HepG2 (cell line): ENCODE measurements around the gene LCN12. TPM values are rescaled to one million over a fixed set of nuclear protein-coding genes. Genes with fewer than 3 reads are reported as not detected.

Experiments
- CBX5 ChIP-seq: sonication (generic); formaldehyde crosslinking; IDR thresholded peaks from 2 replicates; pipeline ENCODE4 v1.4.0; 2020; ENCODE audit warnings: missing genetic modification reagents, borderline replicate concordance
- CCDC6 ChIP-seq: sonication (generic); formaldehyde crosslinking; IDR thresholded peaks from 2 replicates; pipeline ENCODE4 v1.8.1; 2022; ENCODE audit warnings: mild to moderate bottlenecking, missing genetic modification reagents, moderate library complexity
- RFX3 ChIP-seq: IDR thresholded peaks from 2 replicates; pipeline ENCODE4 v1.6.1; 2016; ENCODE audit warnings: missing biosample characterization, missing genetic modification reagents
- SP140L ChIP-seq: sonication (generic); formaldehyde crosslinking; IDR thresholded peaks from 2 replicates; pipeline ENCODE4 v1.4.0; 2020; ENCODE audit warnings: missing genetic modification reagents, borderline replicate concordance
- SP4 ChIP-seq: sonication (generic); formaldehyde crosslinking; IDR thresholded peaks from 2 replicates; pipeline ENCODE4 v1.8.1; 2023; ENCODE audit warnings: mild to moderate bottlenecking, missing genetic modification reagents
- TEAD2 ChIP-seq: sonication (generic); formaldehyde crosslinking; IDR thresholded peaks from 2 replicates; pipeline ENCODE4 v1.9.0; 2021; ENCODE audit warnings: missing genetic modification reagents
- XBP1 ChIP-seq: sonication (generic); formaldehyde crosslinking; IDR thresholded peaks from 2 replicates; pipeline ENCODE4 v1.5.0; 2020; ENCODE audit warnings: missing genetic modification reagents
- ZNF160 ChIP-seq: sonication (generic); formaldehyde crosslinking; IDR thresholded peaks from 2 replicates; pipeline ENCODE4 v1.8.0; 2022; ENCODE audit warnings: mild to moderate bottlenecking, inconsistent platforms, missing genetic modification reagents
- ZNF17 ChIP-seq: sonication (generic); formaldehyde crosslinking; IDR thresholded peaks from 2 replicates; pipeline ENCODE4 v1.5.0; 2020; ENCODE audit warnings: mild to moderate bottlenecking, missing genetic modification reagents
- ZSCAN21 ChIP-seq: sonication (generic); formaldehyde crosslinking; IDR thresholded peaks from 2 replicates; pipeline ENCODE4 v1.8.0; 2022; ENCODE audit warnings: mild to moderate bottlenecking, missing genetic modification reagents, moderate library complexity, borderline replicate concordance
- polyA plus RNA-seq, 8 experiments: library from polyadenylated mRNA; depleted of rRNA in 3 of 8; stranded (reverse) in 7 of 8; unstranded in 1 of 8; fragments of >200 nt; fragmentation: Illumina TruSeq in 4 of 8; extraction: Trizol in 4 of 8; gene quantifications; 2 replicates each; pipeline versions ENCODE4 v1.2.1 to v1.2.3, GENCODE V29; 2011 to 2016; ENCODE audit warnings: low read depth in 4 of 8, missing spikeins in 1 of 8, mixed read lengths in 1 of 8; ENCODE audit not compliant: insufficient read depth in 1 of 8
- total RNA-seq, 5 experiments: library from RNA; depleted of rRNA; stranded (reverse); fragments of >200 nt; fragmentation: Illumina TruSeq; extraction: Trizol; gene quantifications; 2 replicates each; pipeline ENCODE4 v1.2.3, GENCODE V29; 2016; ENCODE audit warnings: low read depth in 1 of 5
- TF ChIP-seq, protein P1 (sequence below), 2 experiments: sonication (generic) in 1 of 2; formaldehyde crosslinking in 1 of 2; IDR thresholded peaks; 2 replicates each; pipeline versions ENCODE4 v1.4.0 to v1.6.1; 2016 to 2020; ENCODE audit warnings: borderline replicate concordance in 1 of 2, low read depth in 1 of 2, mild to moderate bottlenecking in 1 of 2, missing genetic modification reagents in 1 of 2
- TF ChIP-seq, protein P2 (sequence below): sonication (generic); formaldehyde crosslinking; IDR thresholded peaks from 2 replicates; pipeline ENCODE4 v1.4.0; 2020; ENCODE audit warnings: missing genetic modification reagents
- TF ChIP-seq, protein P3 (sequence below): sonication (generic); formaldehyde crosslinking; IDR thresholded peaks from 2 replicates; pipeline ENCODE4 v1.8.0; 2022; ENCODE audit warnings: low read depth, missing genetic modification reagents
- TF ChIP-seq, protein P4 (sequence below): sonication (generic); formaldehyde crosslinking; IDR thresholded peaks from 2 replicates; pipeline ENCODE4 v1.4.0; 2020; ENCODE audit warnings: missing genetic modification reagents; ENCODE audit errors: not compliant biosample characterization
- TF ChIP-seq, protein P5 (sequence below): sonication (generic); formaldehyde crosslinking; IDR thresholded peaks from 2 replicates; pipeline ENCODE4 v1.9.0; 2021; ENCODE audit warnings: missing genetic modification reagents, borderline replicate concordance

LCN12 gene
- total and polyA plus RNA-seq, 2 of the 13 experiments (the other 11 are each of a cell fraction or from before 2014, with no cell fraction given) = 3.4 to 6.9 TPM

DNA sequence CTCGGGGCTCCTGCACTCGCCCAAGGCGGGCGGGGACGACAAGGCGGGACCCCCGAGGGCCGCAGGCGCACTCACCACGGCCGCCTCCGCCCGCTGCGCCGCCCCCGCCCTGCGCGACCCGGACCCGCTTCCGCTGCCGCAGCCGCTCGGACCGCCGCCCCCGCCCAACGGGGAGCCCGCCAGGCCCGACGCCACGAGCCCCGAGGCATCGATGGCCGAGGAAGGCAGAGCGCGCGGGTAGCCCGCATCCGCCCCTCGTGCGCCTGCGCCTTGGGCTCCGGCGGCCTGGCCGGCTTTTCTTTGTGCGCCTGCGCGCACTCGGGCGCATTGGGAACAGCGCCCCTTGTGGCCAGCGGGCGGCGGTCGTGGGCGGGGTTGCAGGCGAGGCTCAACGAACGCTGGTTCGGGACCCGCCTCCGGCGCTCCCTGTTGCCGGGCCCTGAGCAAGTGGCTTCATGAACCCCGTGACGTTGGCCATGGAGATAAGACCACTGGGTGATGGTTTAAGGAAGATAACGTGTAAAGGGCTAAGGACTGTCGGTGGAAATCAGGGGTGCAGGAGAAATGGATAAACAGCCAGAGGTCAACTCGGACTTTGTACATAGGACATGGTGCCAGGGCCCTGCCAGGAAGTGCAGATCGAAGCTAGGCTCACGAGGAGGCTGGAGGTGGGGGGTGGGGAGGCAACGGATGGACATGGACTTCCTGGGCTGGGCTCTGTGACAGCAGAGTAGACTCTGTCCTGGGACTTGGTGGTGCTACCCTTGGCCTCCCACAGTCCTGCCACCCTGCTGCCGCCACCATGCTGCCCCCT, 7.3 kb upstream of the LCN12 start, which contains the start of the genes C8G and FBXW5 (continued):
- TF ChIP-seq, protein P1, sequence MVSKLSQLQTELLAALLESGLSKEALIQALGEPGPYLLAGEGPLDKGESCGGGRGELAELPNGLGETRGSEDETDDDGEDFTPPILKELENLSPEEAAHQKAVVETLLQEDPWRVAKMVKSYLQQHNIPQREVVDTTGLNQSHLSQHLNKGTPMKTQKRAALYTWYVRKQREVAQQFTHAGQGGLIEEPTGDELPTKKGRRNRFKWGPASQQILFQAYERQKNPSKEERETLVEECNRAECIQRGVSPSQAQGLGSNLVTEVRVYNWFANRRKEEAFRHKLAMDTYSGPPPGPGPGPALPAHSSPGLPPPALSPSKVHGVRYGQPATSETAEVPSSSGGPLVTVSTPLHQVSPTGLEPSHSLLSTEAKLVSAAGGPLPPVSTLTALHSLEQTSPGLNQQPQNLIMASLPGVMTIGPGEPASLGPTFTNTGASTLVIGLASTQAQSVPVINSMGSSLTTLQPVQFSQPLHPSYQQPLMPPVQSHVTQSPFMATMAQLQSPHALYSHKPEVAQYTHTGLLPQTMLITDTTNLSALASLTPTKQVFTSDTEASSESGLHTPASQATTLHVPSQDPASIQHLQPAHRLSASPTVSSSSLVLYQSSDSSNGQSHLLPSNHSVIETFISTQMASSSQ (IDR thresholded peaks at IDR 0.05; ENCODE audit: low read depth) = no peak
- TF ChIP-seq, protein P1 (CRISPR knock-in tag; IDR thresholded peaks at IDR 0.05; ENCODE audit: borderline replicate concordance) = no peak; the same call in 1 of the 2 replicates
- TF ChIP-seq, protein P2, sequence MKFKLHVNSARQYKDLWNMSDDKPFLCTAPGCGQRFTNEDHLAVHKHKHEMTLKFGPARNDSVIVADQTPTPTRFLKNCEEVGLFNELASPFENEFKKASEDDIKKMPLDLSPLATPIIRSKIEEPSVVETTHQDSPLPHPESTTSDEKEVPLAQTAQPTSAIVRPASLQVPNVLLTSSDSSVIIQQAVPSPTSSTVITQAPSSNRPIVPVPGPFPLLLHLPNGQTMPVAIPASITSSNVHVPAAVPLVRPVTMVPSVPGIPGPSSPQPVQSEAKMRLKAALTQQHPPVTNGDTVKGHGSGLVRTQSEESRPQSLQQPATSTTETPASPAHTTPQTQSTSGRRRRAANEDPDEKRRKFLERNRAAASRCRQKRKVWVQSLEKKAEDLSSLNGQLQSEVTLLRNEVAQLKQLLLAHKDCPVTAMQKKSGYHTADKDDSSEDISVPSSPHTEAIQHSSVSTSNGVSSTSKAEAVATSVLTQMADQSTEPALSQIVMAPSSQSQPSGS (CRISPR knock-in tag) = 0 out of 2 replicates have a peak, but pooled peaks have one; percentile 58
- TF ChIP-seq ZNF17 (CRISPR knock-in tag) = no peak
- TF ChIP-seq ZSCAN21 (CRISPR knock-in tag) = no peak
- TF ChIP-seq, protein P3, sequence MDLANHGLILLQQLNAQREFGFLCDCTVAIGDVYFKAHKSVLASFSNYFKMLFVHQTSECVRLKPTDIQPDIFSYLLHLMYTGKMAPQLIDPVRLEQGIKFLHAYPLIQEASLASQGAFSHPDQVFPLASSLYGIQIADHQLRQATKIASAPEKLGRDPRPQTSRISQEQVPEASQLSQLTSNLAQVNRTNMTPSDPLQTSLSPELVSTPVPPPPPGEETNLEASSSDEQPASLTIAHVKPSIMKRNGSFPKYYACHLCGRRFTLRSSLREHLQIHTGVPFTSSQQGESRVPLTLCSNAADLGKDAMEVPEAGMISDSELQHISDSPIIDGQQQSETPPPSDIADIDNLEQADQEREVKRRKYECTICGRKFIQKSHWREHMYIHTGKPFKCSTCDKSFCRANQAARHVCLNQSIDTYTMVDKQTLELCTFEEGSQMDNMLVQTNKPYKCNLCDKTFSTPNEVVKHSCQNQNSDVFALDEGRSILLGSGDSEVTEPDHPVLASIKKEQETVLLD (CRISPR knock-in tag) = peak; percentile 97
- TF ChIP-seq SP4 = peak; percentile 87
- no peak for TF ChIP-seq RFX3
- TF ChIP-seq XBP1 (CRISPR knock-in tag) = no peak
- TF ChIP-seq, protein P4, sequence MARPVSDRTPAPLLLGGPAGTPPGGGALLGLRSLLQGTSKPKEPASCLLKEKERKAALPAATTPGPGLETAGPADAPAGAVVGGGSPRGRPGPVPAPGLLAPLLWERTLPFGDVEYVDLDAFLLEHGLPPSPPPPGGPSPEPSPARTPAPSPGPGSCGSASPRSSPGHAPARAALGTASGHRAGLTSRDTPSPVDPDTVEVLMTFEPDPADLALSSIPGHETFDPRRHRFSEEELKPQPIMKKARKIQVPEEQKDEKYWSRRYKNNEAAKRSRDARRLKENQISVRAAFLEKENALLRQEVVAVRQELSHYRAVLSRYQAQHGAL (CRISPR knock-in tag) = peak; percentile 13
- no peak for TF ChIP-seq TEAD2
- 0 out of 2 replicates have a peak, but pooled peaks have one; percentile 36 for TF ChIP-seq CBX5 (CRISPR knock-in tag)
- no peak for TF ChIP-seq SP140L (CRISPR knock-in tag)
- TF ChIP-seq, protein P5, sequence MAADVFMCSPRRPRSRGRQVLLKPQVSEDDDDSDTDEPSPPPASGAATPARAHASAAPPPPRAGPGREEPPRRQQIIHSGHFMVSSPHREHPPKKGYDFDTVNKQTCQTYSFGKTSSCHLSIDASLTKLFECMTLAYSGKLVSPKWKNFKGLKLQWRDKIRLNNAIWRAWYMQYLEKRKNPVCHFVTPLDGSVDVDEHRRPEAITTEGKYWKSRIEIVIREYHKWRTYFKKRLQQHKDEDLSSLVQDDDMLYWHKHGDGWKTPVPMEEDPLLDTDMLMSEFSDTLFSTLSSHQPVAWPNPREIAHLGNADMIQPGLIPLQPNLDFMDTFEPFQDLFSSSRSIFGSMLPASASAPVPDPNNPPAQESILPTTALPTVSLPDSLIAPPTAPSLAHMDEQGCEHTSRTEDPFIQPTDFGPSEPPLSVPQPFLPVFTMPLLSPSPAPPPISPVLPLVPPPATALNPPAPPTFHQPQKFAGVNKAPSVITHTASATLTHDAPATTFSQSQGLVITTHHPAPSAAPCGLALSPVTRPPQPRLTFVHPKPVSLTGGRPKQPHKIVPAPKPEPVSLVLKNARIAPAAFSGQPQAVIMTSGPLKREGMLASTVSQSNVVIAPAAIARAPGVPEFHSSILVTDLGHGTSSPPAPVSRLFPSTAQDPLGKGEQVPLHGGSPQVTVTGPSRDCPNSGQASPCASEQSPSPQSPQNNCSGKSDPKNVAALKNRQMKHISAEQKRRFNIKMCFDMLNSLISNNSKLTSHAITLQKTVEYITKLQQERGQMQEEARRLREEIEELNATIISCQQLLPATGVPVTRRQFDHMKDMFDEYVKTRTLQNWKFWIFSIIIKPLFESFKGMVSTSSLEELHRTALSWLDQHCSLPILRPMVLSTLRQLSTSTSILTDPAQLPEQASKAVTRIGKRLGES = no peak
- TF ChIP-seq CCDC6 (CRISPR knock-in tag) = no peak; the same call in 1 of the 2 replicates
- TF ChIP-seq ZNF160 (CRISPR knock-in tag) = no peak
